CD4-positive, alpha-beta T cell treated with Interleukin-2 at 100 ng/mL for 4 hours (primary cell): Measurements from ENCODE around the gene ARHGAP6.

Source experiments
- DNase-seq: peaks from one replicate; pipeline ENCODE4 v3.0.0-alpha.2; 2020; ENCODE audit warnings: low spot score

The ARHGAP6 gene

GRCh38 chrX:11109968-11110367 is 555.8 kb downstream of the ARHGAP6 start:
- no peak for DNase-seq

- no peak for DNase-seq
Observed at GRCh38 chrX:11108253-11108941, 557.3 kb downstream of the ARHGAP6 start.

- DNase-seq, result no peak
Observed at GRCh38 chrX:11105080-11105479, 560.6 kb downstream of the ARHGAP6 start.

- no peak for DNase-seq
Observed at GRCh38 chrX:11103751-11104150, 562.0 kb downstream of the ARHGAP6 start.

GRCh38 chrX:11103006-11103405 is 562.7 kb downstream of the ARHGAP6 start:
- no peak for DNase-seq

GRCh38 chrX:11100281-11101035 is 565.3 kb downstream of the ARHGAP6 start:
- no peak for DNase-seq

GRCh38 chrX:11099465-11099864 is 566.3 kb downstream of the ARHGAP6 start:
- DNase-seq, result no peak

- no peak for DNase-seq
Observed at GRCh38 chrX:11097933-11098332, 567.8 kb downstream of the ARHGAP6 start.

- no peak for DNase-seq
Observed at GRCh38 chrX:11089802-11090201, 575.9 kb downstream of the ARHGAP6 start.
